Tongue (tissue), 2 donors: ENCODE results near the gene NBAS. TPM values are rescaled to one million over a fixed set of nuclear protein-coding genes. Genes with fewer than 3 reads are reported as not detected.
A peak's percentile ranks its signal among the peaks of the same experiment; 100 is the strongest.

Source experiments
- DNase-seq: peaks from one replicate; pipeline ENCODE4 v3.0.0-alpha.2; 2015
- total RNA-seq: library from RNA; depleted of rRNA; stranded (reverse); fragments of >200 nt; gene quantifications from one replicate; pipeline ENCODE4 v1.2.3, GENCODE V29; 2014

Gene NBAS
- total RNA-seq, 1 donor from 2014 or later = 73.3 TPM

DNA sequence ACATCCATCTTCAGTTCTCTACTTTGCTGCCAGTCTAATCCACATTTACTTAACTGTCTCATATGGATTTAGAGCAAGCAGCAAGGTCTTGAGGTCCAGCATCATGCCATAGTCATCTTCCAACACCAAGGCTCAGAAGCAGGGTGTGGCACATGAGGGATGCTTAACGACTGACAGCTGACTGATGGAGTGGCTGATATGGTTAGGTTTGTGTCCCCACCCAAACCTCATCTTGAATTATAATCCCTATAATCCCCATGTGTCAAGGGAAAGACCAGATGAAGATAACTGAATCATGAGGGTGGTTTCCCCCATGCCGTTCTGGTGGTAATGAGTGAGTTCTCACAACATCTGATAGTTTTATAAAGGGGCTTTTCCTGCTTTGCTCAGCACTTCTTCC lies 257.3 kb downstream of the NBAS start:
- DNase-seq = no peak

DNA sequence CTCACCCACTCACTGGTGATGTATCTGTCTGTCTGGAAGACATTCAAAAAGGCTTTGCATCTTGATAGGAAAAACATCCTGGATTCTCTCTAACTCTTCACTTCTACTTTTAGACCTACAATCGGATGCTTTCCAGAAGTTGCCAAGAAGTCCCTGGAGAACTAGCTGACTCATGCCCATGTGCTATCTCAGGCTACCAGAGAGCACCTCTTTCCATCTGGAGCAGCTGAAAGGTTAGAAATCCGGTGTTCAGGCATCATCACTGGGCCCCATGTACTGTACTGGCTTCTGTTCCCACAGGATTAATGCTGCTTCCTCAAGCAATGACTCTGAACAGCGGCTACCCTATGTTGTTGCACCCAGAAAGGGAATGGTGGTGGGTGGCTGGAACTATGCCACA lies 259.0 kb downstream of the NBAS start:
- DNase-seq = no peak

DNA sequence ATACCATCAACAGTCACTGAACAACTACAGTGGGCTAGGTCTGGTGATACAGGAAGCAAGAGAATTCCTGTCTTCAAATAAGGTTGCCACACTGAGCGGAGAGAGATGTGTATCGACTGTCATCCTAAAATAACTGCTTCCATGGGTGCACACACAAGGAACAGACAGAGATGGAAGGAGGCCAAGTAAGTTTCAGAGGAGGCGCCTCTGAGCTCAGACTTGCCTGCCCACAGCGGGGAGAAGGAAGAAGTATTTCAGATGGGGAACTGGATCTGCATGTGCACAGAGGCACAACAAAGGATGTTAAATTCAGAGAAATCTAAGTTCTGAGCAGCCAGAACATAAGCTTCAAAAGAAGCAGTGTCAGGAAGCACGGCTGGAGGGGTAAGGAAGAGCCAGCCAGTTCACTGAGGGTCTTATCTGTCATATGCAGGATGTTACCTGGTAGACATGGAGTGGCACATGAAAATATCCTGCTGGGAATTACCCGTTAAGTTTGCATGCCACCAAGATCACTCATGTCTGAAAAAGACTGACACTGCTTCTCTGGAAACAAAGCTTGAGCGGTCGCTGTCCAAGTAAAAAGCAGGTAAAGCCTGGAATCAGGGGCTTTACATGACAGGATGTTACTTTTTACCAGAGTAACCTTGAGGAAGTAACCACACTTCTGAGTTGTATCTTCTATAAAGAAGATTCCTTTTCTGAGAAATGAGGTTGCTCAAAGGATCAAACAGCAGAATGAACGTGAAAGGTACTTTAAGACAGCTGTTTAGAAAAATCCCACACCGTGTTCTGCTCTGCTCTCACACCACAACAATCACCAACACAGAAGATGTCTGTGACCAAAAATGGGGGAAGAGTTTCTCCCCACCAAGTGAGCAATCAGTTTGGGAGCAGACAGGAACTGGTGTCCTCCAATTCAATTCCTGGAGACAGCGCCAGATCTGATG lies 260.2 kb downstream of the NBAS start:
- DNase-seq = peak; percentile 24

DNA sequence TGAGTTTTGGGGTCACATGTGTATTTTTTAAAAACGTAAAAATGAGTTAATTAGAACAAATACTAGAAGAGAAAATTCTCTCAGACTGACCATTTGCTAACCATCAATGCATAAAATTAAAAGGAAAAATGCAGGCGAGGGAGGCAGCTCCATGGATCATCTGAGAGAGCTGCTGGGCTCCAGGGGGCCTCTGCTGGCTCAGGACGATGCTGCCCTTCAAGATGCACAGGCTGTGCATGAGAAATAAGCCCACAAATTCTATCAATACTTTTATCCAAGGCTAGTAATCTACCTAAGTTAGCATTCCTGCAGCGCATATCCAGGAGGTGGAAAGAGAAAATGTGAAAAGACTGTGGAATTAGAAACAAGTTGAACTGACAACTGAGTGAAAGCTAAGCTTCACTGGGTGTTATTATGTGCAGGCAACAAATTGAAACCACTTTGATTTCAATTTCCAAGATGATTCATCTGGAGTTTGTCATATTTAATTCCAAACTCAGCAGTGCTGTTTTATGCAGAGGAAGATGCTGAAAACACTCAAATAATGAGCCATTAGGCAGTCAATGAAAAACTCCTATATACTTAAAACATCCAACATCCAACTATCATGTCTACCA lies 261.1 kb downstream of the NBAS start:
- peak; percentile 12 for DNase-seq

DNA sequence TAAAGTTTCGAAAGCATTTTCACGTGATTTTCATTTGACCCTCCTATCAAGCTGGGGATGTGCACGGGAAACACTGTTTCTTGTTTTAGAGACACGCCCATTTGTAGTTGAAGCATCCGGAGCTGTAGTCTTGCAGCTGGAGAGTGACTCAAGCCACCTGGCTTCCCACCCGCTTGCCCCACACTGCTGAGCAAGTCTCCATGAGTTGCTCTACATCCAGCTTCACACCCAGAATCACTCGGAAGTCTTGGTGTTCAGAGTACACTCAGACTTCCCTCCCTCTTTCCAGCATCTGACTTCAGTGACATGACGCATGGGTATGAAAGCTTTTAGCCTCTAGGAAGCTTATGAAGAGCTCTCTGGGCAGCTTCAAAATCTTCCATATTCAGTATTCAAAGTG lies 262.4 kb downstream of the NBAS start:
- DNase-seq = peak; percentile 19

DNA sequence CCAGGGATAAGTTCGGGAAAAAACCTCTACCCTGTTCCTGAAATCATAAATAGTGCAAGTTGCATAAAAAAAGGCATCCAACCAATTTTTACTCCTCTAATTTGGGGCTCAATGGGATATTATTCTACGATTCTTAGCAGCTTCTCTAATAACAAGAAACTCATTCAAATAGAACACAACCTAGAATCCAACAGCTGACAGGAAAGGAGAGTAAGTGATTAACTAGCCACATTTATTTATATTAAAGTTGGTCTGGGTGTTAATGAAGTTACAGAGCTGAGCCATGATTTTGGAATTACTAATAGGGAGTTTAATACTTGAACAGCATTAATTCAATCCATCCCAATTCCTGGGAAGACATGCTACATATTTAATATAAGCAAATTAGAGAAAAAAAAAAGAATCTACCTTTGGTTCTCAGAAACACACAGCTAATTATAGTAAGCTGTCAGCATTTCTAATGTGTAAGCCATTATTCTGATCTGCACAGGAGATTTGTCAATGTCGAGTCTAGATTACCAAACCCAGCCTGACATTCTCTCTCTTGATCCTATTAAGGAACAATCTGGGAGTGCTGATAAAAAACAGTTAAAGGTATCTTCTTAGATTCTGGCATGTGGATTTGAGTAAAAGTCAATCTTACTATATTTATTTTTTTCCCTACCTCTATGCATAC lies 267.7 kb downstream of the NBAS start:
- DNase-seq = no peak

DNA sequence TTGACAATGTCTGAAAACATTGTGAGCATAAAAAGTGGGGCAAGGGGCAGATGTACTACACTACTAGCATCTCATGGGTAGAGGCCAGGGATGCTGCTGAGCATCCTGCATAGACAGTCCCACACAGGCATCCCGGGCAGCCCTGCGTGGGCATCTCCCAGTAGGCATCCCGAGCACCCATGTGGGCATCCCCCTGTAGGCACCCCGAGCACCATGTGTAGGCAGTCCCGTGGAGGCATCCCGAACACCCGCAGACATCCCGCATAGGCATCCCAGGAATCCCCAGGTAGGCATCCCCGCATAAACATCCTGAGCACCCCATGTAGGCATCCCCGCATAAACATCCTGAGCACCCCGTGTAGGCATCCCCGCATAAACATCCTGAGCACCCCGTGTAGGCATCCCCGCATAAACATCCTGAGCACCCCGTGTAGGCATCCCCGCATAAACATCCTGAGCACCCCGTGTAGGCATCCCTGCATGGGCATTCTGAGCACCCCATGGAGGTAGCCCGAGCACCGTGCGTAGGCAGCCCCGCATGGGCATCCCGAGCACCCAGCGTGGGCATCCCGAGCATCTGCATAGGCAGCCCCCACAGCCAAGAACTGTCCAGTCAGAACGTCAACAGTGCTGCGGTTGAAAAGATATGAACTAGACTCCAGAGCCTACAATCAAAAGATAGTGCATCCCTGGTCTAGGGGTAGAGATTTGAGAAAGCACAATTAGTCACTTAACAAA lies 273.5 kb downstream of the NBAS start:
- no peak for DNase-seq

DNA sequence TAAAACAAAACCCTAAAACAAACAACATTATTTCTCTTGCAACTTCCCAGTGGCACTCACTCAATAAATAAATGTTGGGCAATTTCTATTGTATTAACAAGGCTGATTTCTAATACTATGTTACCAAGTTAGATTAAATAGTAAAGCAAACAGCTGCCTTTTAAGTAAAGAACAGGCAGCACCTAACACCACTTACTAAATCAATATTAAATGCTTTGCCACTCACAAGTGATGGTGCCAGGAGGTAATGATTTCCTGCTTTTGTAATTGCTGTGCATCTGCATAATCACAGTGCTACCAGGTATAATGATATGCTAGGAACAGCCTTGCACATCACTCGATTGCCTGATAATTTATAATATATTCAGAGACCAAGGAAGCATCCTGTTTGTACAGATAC lies 276.5 kb downstream of the NBAS start:
- DNase-seq = no peak

DNA sequence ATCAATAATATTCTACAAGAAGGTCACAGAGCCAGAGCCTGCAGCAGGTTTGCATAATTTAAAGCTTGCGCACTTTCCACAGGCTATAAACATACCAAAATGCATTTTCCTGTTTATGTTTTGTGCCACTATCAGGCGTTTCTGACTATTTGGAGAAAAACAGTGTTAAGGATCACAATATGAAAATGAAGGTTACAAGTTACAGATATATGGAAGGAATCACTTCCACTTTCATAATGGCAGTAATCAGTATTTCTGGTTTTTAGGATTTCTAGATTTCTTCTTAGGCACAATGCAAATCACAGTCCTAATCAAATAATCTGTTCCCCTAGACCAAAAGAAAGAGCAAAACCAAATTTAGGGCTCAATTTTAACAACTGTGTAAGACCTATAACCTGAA lies 279.5 kb downstream of the NBAS start:
- no peak for DNase-seq

DNA sequence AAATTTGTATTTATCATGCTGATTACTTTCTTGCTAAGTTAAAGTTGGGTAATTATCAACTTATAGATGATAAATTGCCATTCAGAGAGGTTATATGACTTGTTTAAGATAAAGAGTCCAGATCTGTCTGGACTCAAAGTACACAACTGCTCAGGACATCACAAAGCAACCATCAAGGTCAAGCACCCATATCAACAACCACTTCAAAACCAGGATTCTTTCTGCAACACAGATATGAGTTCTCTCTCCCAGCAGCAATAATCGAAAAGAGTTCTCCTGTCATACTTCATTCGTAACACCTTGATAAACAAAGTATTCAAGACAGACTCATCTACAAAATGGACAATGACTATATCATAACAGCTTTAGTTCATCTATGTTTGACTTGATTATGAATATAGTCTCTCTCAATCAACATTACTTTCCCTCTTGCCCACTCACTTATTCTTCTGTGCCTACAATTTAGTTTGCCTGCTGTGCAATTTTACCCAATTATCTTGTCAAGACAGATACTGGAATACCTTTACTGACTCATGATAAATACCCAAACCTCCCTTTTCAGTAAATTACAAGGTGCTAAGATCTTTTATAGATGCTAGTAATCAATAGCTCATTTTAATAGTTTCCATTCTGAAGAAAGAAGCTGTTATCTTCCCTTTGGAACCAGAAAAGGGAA lies 281.8 kb downstream of the NBAS start:
- DNase-seq = no peak

DNA sequence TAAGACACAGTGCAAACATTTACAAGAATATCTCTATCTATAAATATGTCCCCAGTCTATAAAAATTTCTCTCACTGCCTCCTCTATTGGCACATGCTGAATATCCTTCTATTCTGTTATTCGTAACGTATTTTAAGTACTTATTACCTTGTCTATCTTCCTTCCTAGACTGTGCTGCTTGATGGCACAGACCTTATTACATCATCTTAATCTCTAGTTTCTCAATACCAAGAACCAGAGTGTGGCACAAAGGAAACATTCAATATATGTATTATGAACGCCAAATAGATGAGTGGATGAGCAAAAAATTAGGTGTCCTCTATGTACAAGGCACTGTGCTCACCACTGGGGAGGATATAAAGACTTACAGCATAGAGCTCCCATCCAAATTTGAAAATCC lies 282.8 kb downstream of the NBAS start:
- DNase-seq = no peak

DNA sequence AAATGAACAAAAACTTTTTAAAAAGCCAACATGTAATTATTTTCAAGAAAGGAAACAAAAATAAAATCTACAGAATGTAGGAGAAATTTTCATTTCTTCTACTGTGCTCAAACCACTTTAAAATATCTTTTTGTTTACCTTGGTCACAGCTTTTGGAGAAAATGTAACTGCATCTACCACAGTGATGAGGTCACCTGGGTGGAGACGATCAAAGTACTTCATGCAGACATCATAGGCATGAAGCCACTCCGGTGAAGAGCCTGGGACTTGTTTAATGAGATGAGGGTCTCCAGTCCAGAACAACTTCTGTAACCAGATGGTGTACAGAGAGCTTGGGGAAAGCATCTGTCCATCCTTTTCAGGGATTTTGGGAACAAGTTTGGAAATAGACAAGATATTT lies 285.8 kb downstream of the NBAS start:
- DNase-seq = peak; percentile 18

DNA sequence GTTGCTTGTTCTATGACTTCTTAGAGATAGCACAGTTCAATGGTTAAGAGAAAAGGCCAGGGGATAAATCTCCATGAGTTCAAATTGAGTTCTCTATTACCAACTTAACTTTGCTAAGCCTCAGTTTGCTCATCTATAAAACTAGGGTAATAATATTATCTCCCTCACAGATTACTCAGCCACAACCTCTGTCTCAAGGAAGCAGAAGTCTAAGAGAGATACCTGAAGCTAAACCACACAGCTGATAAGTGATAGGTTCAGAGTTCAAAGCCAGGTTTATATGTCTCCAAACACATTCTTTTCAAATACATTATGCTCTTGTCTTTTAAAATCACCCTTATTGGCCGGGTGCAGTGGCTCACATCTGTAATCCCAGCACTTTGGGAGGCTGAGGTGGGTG lies 287.7 kb downstream of the NBAS start:
- DNase-seq = no peak

DNA sequence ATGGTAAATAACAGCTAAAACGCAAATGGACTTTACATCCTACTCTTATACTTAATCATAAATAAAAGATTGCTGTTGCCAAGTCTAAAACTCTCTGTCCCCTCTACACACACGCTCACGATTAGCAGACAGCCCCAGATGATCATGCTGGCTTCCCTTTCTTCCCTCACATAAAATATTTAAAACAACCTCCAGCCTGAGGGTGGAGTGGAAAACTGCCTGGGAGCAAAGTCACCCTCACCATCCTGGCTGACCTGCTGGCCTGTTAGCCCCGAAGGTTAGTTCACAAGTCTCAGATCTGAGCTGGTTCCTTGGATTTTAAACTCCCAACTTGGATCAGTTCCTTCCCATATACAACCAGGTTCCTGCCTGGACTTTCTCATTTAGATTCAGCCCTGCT lies 288.2 kb downstream of the NBAS start:
- DNase-seq = no peak

DNA sequence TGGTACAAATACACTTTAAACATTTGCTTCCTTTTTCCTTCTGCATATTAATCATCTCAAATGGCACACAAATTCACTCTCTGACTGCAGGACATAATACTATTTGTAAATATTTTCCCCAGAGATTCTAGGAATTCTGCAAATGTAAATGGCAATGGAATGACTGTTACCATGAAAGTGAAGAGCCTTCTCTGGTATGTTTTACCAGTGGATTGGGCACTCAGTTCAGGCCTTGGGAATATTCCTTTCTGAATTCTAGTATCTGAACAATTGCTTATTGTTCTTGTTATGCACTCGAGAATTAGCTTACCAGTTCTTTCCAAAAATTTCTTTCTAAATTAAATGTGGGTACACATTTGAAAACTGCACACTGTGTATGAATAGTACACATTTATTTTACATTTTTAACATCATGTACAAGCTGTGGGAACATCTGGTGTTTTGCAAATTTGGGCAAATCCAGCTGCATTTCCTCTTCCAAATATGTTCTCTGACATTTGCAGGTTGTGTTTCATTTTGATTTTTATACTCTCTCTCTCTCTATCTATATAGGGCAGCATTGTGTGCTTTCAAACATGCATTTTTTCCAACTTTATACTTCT lies 289.1 kb downstream of the NBAS start:
- peak; percentile 15 for DNase-seq

DNA sequence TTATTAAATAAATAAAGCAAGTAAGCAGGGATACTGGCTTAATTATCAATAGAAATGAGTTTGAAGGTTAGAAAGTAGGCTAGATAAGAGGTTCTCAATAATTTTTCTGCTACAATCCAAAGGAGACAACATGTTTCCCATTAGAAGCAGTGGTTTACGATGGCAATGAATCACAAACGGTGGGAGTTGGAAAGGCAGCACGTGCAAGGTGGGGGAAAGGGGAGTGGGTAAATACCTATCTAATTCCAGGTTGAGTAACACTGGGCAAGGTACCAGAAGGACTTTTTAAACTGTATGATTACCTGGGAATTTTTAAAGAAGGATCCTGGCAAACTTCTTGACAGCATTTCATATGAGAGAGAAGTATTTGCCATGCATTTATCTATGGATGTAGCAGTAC lies 289.9 kb downstream of the NBAS start:
- DNase-seq = no peak

DNA sequence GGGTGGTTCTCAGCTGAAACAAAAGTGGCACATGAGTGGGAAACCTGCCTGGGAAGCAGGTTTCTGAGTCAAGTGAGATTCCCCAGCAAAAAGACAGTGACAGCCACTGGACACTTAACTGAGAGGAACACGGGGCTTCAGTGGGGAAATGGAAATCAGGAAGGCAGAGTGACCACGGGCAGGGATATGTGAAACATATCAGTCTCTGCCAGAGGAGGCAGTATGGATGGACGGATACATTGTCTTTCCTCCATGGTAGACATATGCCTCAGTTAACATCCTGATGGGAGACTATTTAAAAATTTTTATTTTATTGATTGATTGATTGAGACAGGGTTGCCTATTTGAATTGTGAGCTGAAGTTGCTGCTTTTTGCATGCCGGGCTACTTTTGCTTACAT lies 292.1 kb downstream of the NBAS start:
- DNase-seq = no peak

DNA sequence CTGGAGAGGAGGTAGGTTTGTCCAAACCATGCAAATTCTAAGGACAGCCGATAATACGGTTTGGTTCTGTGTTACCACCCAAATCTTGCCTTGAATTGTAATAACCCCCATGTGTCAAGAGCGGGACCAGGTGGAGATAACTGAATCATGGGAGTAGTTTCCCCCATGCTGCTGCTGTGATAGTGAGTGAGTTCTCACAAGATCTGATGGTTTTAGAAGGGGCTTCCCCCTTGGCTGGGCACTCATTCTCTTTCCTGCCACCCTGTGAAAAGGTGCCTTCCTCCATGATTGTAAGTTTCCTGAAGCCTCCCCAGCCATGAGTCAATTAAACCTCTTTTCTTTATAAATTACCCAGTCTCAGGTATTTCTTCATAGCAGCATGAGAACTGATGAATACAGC lies 295.2 kb downstream of the NBAS start:
- DNase-seq = no peak

DNA sequence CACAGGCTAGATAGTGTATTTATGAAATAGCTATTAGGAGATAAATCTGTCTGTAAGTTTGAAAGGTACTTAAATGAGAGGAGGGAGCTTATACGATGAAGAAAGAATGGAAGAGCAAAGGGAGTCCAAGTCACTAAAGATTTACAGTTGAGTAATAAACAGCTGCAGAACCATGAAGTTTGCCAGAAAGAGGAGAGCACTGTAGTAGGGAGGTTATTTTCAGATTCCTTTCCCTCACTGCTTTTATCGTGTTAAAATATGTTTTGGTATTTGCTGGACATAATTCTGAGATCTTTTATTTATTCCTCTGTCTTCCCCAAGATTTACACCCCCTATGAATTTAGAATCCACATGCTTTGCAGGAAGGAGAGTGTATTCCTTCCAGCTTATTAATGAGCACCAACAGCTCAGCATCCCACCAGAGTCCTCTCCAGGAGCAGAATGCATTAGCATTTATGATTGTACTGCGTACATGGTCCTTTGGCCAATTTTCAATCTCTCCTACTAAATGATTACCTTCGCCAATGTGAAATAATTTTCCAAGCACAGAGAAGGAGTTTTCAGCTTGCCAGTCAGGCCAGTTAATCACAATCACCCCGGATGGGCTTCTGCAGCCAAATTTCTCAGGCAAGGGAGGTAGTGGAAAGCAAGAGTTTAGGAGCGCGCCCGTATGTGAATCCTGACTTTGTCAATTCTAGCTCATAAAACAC lies 297.0 kb downstream of the NBAS start:
- DNase-seq = no peak

DNA sequence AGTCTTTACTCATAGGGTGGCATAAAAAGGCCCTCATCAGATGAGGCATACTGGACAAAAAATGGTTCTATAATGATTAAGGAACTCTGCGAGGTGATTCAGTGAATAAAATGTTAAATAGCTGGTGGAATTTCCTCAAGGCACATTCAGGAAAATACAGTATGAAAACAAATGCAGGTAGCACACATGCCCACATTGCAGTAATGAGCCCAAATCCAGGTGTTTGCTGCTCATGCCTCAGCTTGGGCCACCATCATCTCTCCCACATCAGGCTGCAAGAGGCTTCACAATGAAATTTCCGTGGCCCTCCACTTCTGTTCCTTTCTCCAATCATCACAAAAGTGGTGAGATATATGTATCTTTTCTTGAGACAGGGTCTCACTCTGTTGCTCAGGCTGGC lies 298.3 kb downstream of the NBAS start:
- DNase-seq = no peak

DNA sequence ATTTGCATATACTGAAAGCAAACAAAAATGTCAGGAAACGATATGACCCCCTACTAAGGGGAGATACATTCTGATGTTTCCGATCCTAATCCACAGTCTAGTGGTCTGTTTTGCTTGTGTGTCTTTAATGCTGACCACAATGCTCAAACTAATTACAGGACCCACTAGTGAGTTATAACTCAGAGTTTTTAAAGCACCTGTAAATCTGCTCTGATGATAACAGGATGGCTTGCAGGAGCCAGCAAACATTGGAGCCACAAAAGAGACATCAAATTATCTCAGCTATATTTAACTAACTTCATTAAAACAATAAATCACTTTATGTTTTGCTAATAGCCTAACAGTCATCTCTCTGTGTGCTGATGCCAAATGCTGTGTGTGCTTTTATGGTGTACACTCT lies 300.3 kb downstream of the NBAS start:
- DNase-seq = no peak
